Mesenchymal stem cell (in vitro differentiated cells and primary cell): ENCODE data around the gene SLC39A1.

Experiments used
- DNase-seq: peaks from one replicate; pipeline ENCODE4 v3.0.0-alpha.2; 2013
- H2AFZ ChIP-seq: one replicate; pipeline ENCODE4 v1.6.1; 2013; ENCODE audit warnings: low read depth, mild to moderate bottlenecking, control low read depth, inconsistent platforms, low read length, moderate library complexity
- H2AK5ac ChIP-seq: 2 replicates; pipeline ENCODE4 v1.6.1; 2013; ENCODE audit warnings: low read length, moderate library complexity, mild to moderate bottlenecking, inconsistent platforms; ENCODE audit not compliant: severe bottlenecking
- H2BK120ac ChIP-seq: one replicate; pipeline ENCODE4 v1.6.1; 2013; ENCODE audit warnings: low read depth, mild to moderate bottlenecking, inconsistent platforms, low read length, moderate library complexity
- H2BK12ac ChIP-seq, 2 experiments: one replicate each; pipeline ENCODE4 v1.6.1; 2013; ENCODE audit warnings: inconsistent platforms in 2 of 2, low read length in 2 of 2, mild to moderate bottlenecking in 2 of 2, moderate library complexity in 2 of 2, control low read depth in 1 of 2
- H2BK15ac ChIP-seq: one replicate; pipeline ENCODE4 v1.6.1; 2013; ENCODE audit warnings: mild to moderate bottlenecking, low read depth, inconsistent platforms; ENCODE audit not compliant: poor library complexity, severe bottlenecking
- H2BK5ac ChIP-seq: 2 replicates; pipeline ENCODE4 v1.6.1; 2013; ENCODE audit warnings: low read depth, mild to moderate bottlenecking, low read length, control low read depth, inconsistent platforms; ENCODE audit not compliant: poor library complexity, severe bottlenecking
- H3K14ac ChIP-seq, 2 experiments: one replicate each; pipeline ENCODE4 v1.6.1; 2013; ENCODE audit warnings: inconsistent platforms in 2 of 2, low read length in 2 of 2, control low read depth in 1 of 2, mild to moderate bottlenecking in 1 of 2, moderate library complexity in 1 of 2
- H3K18ac ChIP-seq, 2 experiments: one replicate each; pipeline ENCODE4 v1.6.1; 2013; ENCODE audit warnings: inconsistent platforms in 2 of 2, low read length in 2 of 2, control low read depth in 1 of 2, low read depth in 1 of 2, mild to moderate bottlenecking in 1 of 2
- H3K23ac ChIP-seq, 2 experiments: one replicate each; pipeline ENCODE4 v1.6.1; 2013; ENCODE audit warnings: inconsistent platforms in 2 of 2, low read length in 2 of 2, mild to moderate bottlenecking in 2 of 2, moderate library complexity in 2 of 2, control low read depth in 1 of 2
- H3K27ac ChIP-seq: 2 replicates; pipeline ENCODE4 v1.5.1; 2013; ENCODE audit warnings: mild to moderate bottlenecking, moderate library complexity, low read length, control low read depth, inconsistent platforms; ENCODE audit not compliant: poor library complexity, severe bottlenecking
- H3K27me3 ChIP-seq, 2 experiments: 2 replicates each; pipeline versions ENCODE4 v1.6.1 to v1.7.0; 2013; ENCODE audit warnings: low read length in 2 of 2, mild to moderate bottlenecking in 2 of 2, moderate library complexity in 2 of 2, control low read depth in 1 of 2, inconsistent platforms in 1 of 2; ENCODE audit not compliant: control insufficient read depth in 1 of 2, insufficient read depth in 1 of 2
- H3K36me3 ChIP-seq, 2 experiments: 2 replicates each; pipeline versions ENCODE4 v1.6.1 to v1.7.0; 2013; ENCODE audit warnings: low read length in 2 of 2, control low read depth in 1 of 2, inconsistent platforms in 1 of 2, low read depth in 1 of 2, mild to moderate bottlenecking in 1 of 2; ENCODE audit not compliant: insufficient read depth in 2 of 2, control insufficient read depth in 1 of 2
- H3K4ac ChIP-seq, 2 experiments: one replicate each; pipeline ENCODE4 v1.6.1; 2013; ENCODE audit warnings: inconsistent platforms in 2 of 2, low read length in 2 of 2, mild to moderate bottlenecking in 2 of 2, moderate library complexity in 2 of 2, control low read depth in 1 of 2, low read depth in 1 of 2
- H3K4me1 ChIP-seq: 2 replicates; pipeline ENCODE4 v1.6.1; 2013; ENCODE audit warnings: low read depth, low read length, control low read depth; ENCODE audit not compliant: control insufficient read depth, insufficient read depth
- H3K4me2 ChIP-seq: 2 replicates; pipeline ENCODE4 v1.6.1; 2013; ENCODE audit warnings: low read length, mild to moderate bottlenecking, inconsistent platforms; ENCODE audit not compliant: poor library complexity, severe bottlenecking
- H3K4me3 ChIP-seq, 2 experiments: 2 replicates each; pipeline versions ENCODE4 v1.5.1 to v1.7.0; 2013; ENCODE audit warnings: low read length in 2 of 2, mild to moderate bottlenecking in 2 of 2, control low read depth in 1 of 2, low read depth in 1 of 2; ENCODE audit not compliant: insufficient read depth in 1 of 2
- H3K79me1 ChIP-seq: replicated peaks from 2 replicates; pipeline ENCODE4 v1.6.1; 2013; ENCODE audit warnings: mild to moderate bottlenecking, control low read depth, low read length, inconsistent platforms; ENCODE audit not compliant: poor library complexity, severe bottlenecking
- H3K9ac ChIP-seq: 2 replicates; pipeline ENCODE4 v1.7.0; 2013; ENCODE audit warnings: mild to moderate bottlenecking, low read length, moderate library complexity
- H3K9me3 ChIP-seq: 2 replicates; pipeline ENCODE4 v1.7.0; 2013; ENCODE audit warnings: mild to moderate bottlenecking, low read length; ENCODE audit not compliant: control insufficient read depth
- H4K8ac ChIP-seq: one replicate; pipeline ENCODE4 v1.6.1; 2013; ENCODE audit warnings: inconsistent platforms, mild to moderate bottlenecking, low read length, moderate library complexity
- H4K91ac ChIP-seq: one replicate; pipeline ENCODE4 v1.6.1; 2013; ENCODE audit warnings: mild to moderate bottlenecking, low read length, inconsistent platforms
- WGBS: methylation state at CpG from one replicate; pipeline ENCODE4 v1.1.7; 2013; ENCODE audit warnings: mixed read lengths; 5-methylcytosine and 5-hydroxymethylcytosine counted together

Gene SLC39A1

GRCh38 chr1:153968972-153969371, 5.6 kb upstream of the SLC39A1 start:
- Histone ChIP-seq H2AFZ (no peak overlapping the region), H2AK5ac (peak overlapping the region; percentile 68), H2BK5ac (no peak overlapping the region), H3K9me3 (no peaks in the 10 kb centered on the region), H3K27me3 (no peaks in the 10 kb centered on the region), H3K18ac (no peak overlapping the region), H3K79me1 (peaks cover 10% of the 10 kb centered on the region), H3K27ac (no peak overlapping the region), H2BK120ac (no peak overlapping the region), H4K8ac (no peak overlapping the region), H2BK12ac (no peak overlapping the region), H3K4me1 (peaks cover 10% of the 10 kb centered on the region), H3K23ac (peak overlapping the region in 1 of 2 experiments; percentile 27), H3K36me3 (peaks cover 14 to 16% of the 10 kb centered on the region in 2 experiments), H3K4me2 (no peak overlapping the region), H3K9ac (no peak overlapping the region), H3K4me3 (peak overlapping the region in 1 of 2 experiments; percentile 95), H3K4ac (no peak overlapping the region), H2BK15ac (no peak overlapping the region), H3K14ac (no peak overlapping the region), H4K91ac (peak overlapping the region; percentile 56)
- no peak for DNase-seq
- WGBS = 100% methylated on average over 2 of the region's 2 CpGs

DNA sequence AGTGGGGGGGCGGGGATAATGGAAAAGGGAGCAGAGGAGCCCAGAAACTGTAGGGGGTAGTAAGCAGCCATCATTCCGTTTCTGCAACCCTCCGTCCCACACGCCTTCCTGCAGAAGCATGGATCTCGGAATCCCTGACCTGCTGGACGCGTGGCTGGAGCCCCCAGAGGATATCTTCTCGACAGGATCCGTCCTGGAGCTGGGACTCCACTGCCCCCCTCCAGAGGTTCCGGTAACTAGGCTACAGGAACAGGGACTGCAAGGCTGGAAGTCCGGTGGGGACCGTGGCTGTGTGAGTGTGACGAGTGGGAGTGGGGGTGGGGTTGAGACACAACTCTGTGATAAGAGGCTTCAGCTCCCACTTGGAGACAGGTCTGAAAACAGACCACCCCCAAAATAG, 5.1 kb upstream of the SLC39A1 start:
- peak overlapping the region; percentile 69 to 94 for H3K4ac ChIP-seq
- H2BK15ac ChIP-seq = no peak overlapping the region
- H3K9me3 ChIP-seq = no peaks in the 10 kb centered on the region
- H3K9ac ChIP-seq = peak overlapping the region; percentile 89
- H2AK5ac ChIP-seq = peak overlapping the region; percentile 11
- WGBS = 96% methylated on average over 13 of the region's 13 CpGs
- no peak overlapping the region for H2BK120ac ChIP-seq
- peaks cover 10% of the 10 kb centered on the region for H3K4me1 ChIP-seq
- H2BK5ac ChIP-seq = no peak overlapping the region
- H3K4me2 ChIP-seq = peak overlapping the region; percentile 72
- no peak for DNase-seq
- H4K8ac ChIP-seq = peak overlapping the region; percentile 97
- H3K18ac ChIP-seq = no peak overlapping the region
- peaks cover 10% of the 10 kb centered on the region for H3K79me1 ChIP-seq
- no peaks in the 10 kb centered on the region for H3K27me3 ChIP-seq
- no peak overlapping the region for H3K23ac ChIP-seq
- H3K14ac ChIP-seq = peak overlapping the region in 1 of 2 experiments; percentile 18
- peaks cover 8 to 10% of the 10 kb centered on the region in 2 experiments for H3K36me3 ChIP-seq
- peak overlapping the region; percentile 74 for H4K91ac ChIP-seq
- peak overlapping the region in 1 of 2 experiments; percentile 21 for H2BK12ac ChIP-seq
- H3K4me3 ChIP-seq = peak overlapping the region in 1 of 2 experiments; percentile 95
- no peak overlapping the region for H3K27ac ChIP-seq
- H2AFZ ChIP-seq = no peak overlapping the region

- Histone ChIP-seq H2BK15ac (no peak overlapping the region), H4K8ac (peak overlapping the region; percentile 97), H3K4me1 (peaks cover 10% of the 10 kb centered on the region), H3K27ac (peak overlapping the region; percentile 44), H3K18ac (peak overlapping the region in 1 of 2 experiments; percentile 67), H3K4me3 (peak overlapping the region; percentile 43 to 95), H3K4ac (peak overlapping the region; percentile 69 to 94), H3K9ac (peak overlapping the region; percentile 89), H2BK12ac (peak overlapping the region; percentile 61 to 63), H2AK5ac (no peak overlapping the region), H3K9me3 (no peaks in the 10 kb centered on the region), H4K91ac (peak overlapping the region; percentile 74), H3K79me1 (peaks cover 10% of the 10 kb centered on the region), H3K36me3 (peaks cover 4 to 6% of the 10 kb centered on the region in 2 experiments), H3K27me3 (no peaks in the 10 kb centered on the region), H2BK120ac (peak overlapping the region; percentile 71), H3K14ac (no peak overlapping the region), H3K4me2 (peak overlapping the region; percentile 72), H3K23ac (no peak overlapping the region), H2BK5ac (no peak overlapping the region), H2AFZ (peak overlapping the region; percentile 66)
- WGBS = 45% methylated on average over 6 of the region's 8 CpGs
- DNase-seq = no peak
Observed at GRCh38 chr1:153968000-153968363, 4.6 kb upstream of the SLC39A1 start.

DNA sequence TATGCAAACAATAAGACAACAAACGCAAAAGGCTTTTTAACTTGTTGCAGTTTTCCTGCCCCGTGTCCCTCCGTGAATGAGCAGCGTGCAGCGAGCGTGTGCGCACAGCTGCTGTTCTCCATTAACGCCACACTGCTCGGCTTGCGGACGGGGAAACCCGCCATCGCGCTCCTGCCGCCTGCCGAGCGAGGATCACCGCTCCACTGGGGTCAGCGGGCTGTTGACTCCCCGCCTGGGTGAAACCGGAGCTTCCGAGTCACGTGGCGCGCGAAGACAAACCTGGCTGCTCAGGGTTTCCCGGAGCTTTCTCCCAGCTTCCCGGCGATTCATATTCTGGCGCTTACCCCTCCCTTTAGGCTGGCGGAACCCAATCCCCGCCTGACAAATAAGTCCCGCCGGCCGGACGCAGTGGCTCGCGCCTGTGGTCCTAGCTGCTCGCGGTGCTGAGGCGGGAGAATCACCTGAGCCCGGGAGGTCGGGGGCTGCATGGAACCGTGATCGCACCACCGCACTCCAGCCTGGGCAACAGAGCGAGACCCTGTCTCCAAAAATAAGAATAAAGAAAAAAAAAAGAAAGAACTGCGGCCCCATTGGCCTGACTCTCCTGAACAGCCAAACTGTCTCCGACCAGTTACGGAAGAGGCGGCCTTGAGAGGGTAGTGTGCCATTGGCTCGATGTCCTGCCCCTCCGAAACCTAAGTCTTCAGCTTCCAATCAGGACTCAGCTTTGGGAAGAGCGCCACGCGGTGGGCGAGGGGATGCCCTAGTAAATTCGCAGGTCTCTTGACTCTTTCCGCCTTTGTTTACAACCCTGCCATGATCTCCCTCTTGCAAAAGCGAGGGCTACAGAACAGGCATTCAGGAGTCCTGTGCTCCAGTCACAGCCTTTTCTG, 4.0 kb upstream of the SLC39A1 start, which contains the start of gene CREB3L4:
Gene CREB3L4 (plus strand): TSS at position 796 of the 893 bp plus-strand sequence. CDS start 624 bp downstream, outside the sequence.
- Histone ChIP-seq H3K4ac (peak within 1 kb of the TSS; percentile 69 to 94), H3K4me3 (peak within 1 kb of the TSS; percentile 70 to 95), H2BK12ac (peak within 1 kb of the TSS; percentile 61 to 63), H3K9ac (peak within 1 kb of the TSS; percentile 89), H3K27me3 (no peaks in the 10 kb centered on the region), H3K18ac (peak within 1 kb of the TSS; percentile 67 to 89), H3K14ac (peak within 1 kb of the TSS in 1 of 2 experiments; percentile 72), H2BK120ac (peak within 1 kb of the TSS; percentile 85), H4K8ac (peak within 1 kb of the TSS; percentile 97), H3K36me3 (no peaks in the 10 kb centered on the region), H3K4me1 (peaks cover 12% of the 10 kb centered on the region), H2BK15ac (no peak within 1 kb of the TSS), H3K27ac (peak within 1 kb of the TSS; percentile 90), H2AFZ (peak within 1 kb of the TSS; percentile 86), H3K4me2 (peak within 1 kb of the TSS; percentile 72), H3K79me1 (peaks cover 10% of the 10 kb centered on the region), H3K9me3 (no peaks in the 10 kb centered on the region), H2AK5ac (peak within 1 kb of the TSS; percentile 11), H2BK5ac (peak within 1 kb of the TSS; percentile 24), H3K23ac (no peak within 1 kb of the TSS), H4K91ac (peak within 1 kb of the TSS; percentile 74)
- 2% methylated on average over 56 of the region's 60 CpGs for WGBS
- peak; percentile 99 for DNase-seq
